ENCODE results near the gene RNF148.

DNA sequence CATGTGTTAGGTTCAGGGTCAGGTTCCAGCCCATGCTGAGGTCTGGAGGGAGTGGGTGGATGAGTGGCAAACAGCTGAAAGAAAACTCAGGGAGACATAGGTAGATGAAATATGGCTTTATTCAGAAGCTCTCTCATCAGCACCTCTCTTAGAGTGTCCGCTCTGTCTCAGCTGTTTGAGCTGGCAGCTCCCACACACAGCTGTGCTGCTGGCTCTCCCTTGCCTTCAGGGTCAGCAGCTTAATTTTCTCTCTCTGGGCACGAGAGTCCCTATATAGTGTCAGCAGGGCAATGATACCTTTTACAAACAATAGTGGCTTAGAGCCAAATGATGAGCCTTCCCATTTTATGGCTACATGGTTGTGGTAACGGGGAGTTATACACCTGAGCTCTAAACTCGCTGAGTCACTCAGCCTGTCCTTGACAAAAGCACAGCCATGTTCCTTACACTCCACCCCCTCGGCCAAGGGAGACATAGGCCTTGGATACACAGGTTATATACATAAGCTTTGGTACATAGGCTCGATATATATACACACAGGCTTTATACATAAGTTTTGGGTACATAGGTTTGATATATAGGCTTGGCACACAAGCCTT is 14.2 kb downstream of the RNF148 start:
- TF ChIP-seq, protein P1, sequence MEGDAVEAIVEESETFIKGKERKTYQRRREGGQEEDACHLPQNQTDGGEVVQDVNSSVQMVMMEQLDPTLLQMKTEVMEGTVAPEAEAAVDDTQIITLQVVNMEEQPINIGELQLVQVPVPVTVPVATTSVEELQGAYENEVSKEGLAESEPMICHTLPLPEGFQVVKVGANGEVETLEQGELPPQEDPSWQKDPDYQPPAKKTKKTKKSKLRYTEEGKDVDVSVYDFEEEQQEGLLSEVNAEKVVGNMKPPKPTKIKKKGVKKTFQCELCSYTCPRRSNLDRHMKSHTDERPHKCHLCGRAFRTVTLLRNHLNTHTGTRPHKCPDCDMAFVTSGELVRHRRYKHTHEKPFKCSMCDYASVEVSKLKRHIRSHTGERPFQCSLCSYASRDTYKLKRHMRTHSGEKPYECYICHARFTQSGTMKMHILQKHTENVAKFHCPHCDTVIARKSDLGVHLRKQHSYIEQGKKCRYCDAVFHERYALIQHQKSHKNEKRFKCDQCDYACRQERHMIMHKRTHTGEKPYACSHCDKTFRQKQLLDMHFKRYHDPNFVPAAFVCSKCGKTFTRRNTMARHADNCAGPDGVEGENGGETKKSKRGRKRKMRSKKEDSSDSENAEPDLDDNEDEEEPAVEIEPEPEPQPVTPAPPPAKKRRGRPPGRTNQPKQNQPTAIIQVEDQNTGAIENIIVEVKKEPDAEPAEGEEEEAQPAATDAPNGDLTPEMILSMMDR (conservative IDR thresholded peaks at IDR 0.05; ENCODE audit: low read length) = no peak
- no peak for TF ChIP-seq EZH2phosphoT487 (IDR thresholded peaks at IDR 0.05; ENCODE audit: borderline replicate concordance)

Measured in Loucy (cell line).